HepG2 (cell line): Measurements from ENCODE around the gene PAQR5. TPM values are rescaled to one million over a fixed set of nuclear protein-coding genes. Genes with fewer than 3 reads are reported as not detected.

Experiments used
- HCFC1 ChIP-seq: fragments of 150-350 bp; IDR thresholded peaks from 2 replicates; pipeline ENCODE4 v1.6.1; 2014; ENCODE audit warnings: low read depth, low read length
- NR2F6 ChIP-seq, 2 experiments: IDR thresholded peaks; 2 replicates each; pipeline ENCODE4 v1.6.1; 2016; ENCODE audit warnings: antibody characterized with exemption in 1 of 2, mild to moderate bottlenecking in 1 of 2
- PAF1 ChIP-seq: IDR thresholded peaks from 2 replicates; pipeline ENCODE4 v1.6.1; 2016; ENCODE audit warnings: missing genetic modification reagents, missing compliant biosample characterization
- PATZ1 ChIP-seq: sonication (generic); formaldehyde crosslinking; IDR thresholded peaks from 2 replicates; pipeline ENCODE4 v1.4.0; 2020; ENCODE audit warnings: missing genetic modification reagents
- PAXIP1 ChIP-seq: sonication (generic); formaldehyde crosslinking; conservative IDR thresholded peaks from 2 replicates; pipeline ENCODE4 v1.4.0; 2020; ENCODE audit warnings: mild to moderate bottlenecking, missing genetic modification reagents, moderate library complexity
- RARA ChIP-seq: IDR thresholded peaks from 2 replicates; pipeline ENCODE4 v1.6.1; 2016; ENCODE audit warnings: missing genetic modification reagents, missing compliant biosample characterization
- SALL1 ChIP-seq: sonication (generic); formaldehyde crosslinking; IDR thresholded peaks from 2 replicates; pipeline ENCODE4 v1.8.0; 2022; ENCODE audit warnings: mild to moderate bottlenecking, missing genetic modification reagents
- SAP130 ChIP-seq: IDR thresholded peaks from 2 replicates; pipeline ENCODE4 v1.6.1; 2016; ENCODE audit warnings: low read depth
- SETDB1 ChIP-seq: sonication (generic); formaldehyde crosslinking; IDR thresholded peaks from 2 replicates; pipeline ENCODE4 v1.5.1; 2020; ENCODE audit warnings: missing genetic modification reagents, mild to moderate bottlenecking, borderline replicate concordance
- SIX4 ChIP-seq: sonication (generic); formaldehyde crosslinking; IDR thresholded peaks from 2 replicates; pipeline ENCODE4 v1.4.0; 2020; ENCODE audit warnings: missing genetic modification reagents
- SOX6 ChIP-seq, 2 experiments: fragments of 450-650 bp in 1 of 2; sonication (generic) in 1 of 2; formaldehyde crosslinking in 1 of 2; IDR thresholded peaks; 2 replicates each; pipeline versions ENCODE4 v1.4.0 to v1.6.1; 2017 to 2020; ENCODE audit warnings: antibody characterized with exemption in 1 of 2, mild to moderate bottlenecking in 1 of 2, missing genetic modification reagents in 1 of 2
- SP5 ChIP-seq: IDR thresholded peaks from 2 replicates; pipeline ENCODE4 v1.6.1; 2016; ENCODE audit warnings: low read depth, borderline replicate concordance
- THAP11 ChIP-seq: IDR thresholded peaks from 2 replicates; pipeline ENCODE4 v1.6.1; 2016; ENCODE audit warnings: missing biosample characterization, missing genetic modification reagents
- THRA ChIP-seq: sonication (generic); formaldehyde crosslinking; IDR thresholded peaks from 2 replicates; pipeline ENCODE4 v1.4.0; 2020; ENCODE audit warnings: missing genetic modification reagents, borderline replicate concordance
- ZNF468 ChIP-seq: sonication (generic); formaldehyde crosslinking; IDR thresholded peaks from 2 replicates; pipeline ENCODE4 v1.8.0; 2022; ENCODE audit warnings: mild to moderate bottlenecking, moderate library complexity, missing genetic modification reagents
- polyA plus RNA-seq, 8 experiments: library from polyadenylated mRNA; depleted of rRNA in 3 of 8; stranded (reverse) in 7 of 8; unstranded in 1 of 8; fragments of >200 nt; fragmentation: Illumina TruSeq in 4 of 8; extraction: Trizol in 4 of 8; gene quantifications; 2 replicates each; pipeline versions ENCODE4 v1.2.1 to v1.2.3, GENCODE V29; 2011 to 2016; ENCODE audit warnings: low read depth in 4 of 8, missing spikeins in 1 of 8, mixed read lengths in 1 of 8; ENCODE audit not compliant: insufficient read depth in 1 of 8
- total RNA-seq, 5 experiments: library from RNA; depleted of rRNA; stranded (reverse); fragments of >200 nt; fragmentation: Illumina TruSeq; extraction: Trizol; gene quantifications; 2 replicates each; pipeline ENCODE4 v1.2.3, GENCODE V29; 2016; ENCODE audit warnings: low read depth in 1 of 5
- TF ChIP-seq, protein P1 (sequence below): sonication (generic); formaldehyde crosslinking; conservative IDR thresholded peaks from 2 replicates; pipeline ENCODE4 v1.8.0; 2022; ENCODE audit warnings: missing genetic modification reagents
- TF ChIP-seq, protein P2 (sequence below): sonication (generic); formaldehyde crosslinking; IDR thresholded peaks from 2 replicates; pipeline ENCODE4 v1.4.0; 2020; ENCODE audit warnings: missing genetic modification reagents, mild to moderate bottlenecking, borderline replicate concordance

PAQR5 gene
- total and polyA plus RNA-seq, 2 of the 13 experiments (the other 11 are each of a cell fraction or from before 2014, with no cell fraction given): 0.53 to 1.3 TPM

- TF ChIP-seq, protein P1, sequence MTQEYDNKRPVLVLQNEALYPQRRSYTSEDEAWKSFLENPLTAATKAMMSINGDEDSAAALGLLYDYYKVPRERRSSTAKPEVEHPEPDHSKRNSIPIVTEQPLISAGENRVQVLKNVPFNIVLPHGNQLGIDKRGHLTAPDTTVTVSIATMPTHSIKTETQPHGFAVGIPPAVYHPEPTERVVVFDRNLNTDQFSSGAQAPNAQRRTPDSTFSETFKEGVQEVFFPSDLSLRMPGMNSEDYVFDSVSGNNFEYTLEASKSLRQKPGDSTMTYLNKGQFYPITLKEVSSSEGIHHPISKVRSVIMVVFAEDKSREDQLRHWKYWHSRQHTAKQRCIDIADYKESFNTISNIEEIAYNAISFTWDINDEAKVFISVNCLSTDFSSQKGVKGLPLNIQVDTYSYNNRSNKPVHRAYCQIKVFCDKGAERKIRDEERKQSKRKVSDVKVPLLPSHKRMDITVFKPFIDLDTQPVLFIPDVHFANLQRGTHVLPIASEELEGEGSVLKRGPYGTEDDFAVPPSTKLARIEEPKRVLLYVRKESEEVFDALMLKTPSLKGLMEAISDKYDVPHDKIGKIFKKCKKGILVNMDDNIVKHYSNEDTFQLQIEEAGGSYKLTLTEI (CRISPR knock-in tag): no peak
- TF ChIP-seq PATZ1 (CRISPR knock-in tag) (0 out of 2 replicates have a peak, but pooled peaks have one; percentile 11), SP5 (CRISPR knock-in tag) (no peak), SAP130 (CRISPR knock-in tag) (0 out of 2 replicates have a peak, but pooled peaks have one; percentile 9), PAXIP1 (0 out of 2 replicates have a peak, but pooled peaks have one; percentile 18), SOX6 (IDR thresholded peaks at IDR 0.05) (no peak), SOX6 (CRISPR knock-in tag; IDR thresholded peaks at IDR 0.05) (0 out of 2 replicates have a peak, but pooled peaks have one; percentile 17), RARA (CRISPR knock-in tag) (0 out of 2 replicates have a peak, but pooled peaks have one; percentile 12), THRA (peak; percentile 19; the same call in 1 of the 2 replicates), HCFC1 (no peak), NR2F6 (IDR thresholded peaks at IDR 0.05) (peak; percentile 86), NR2F6 (CRISPR knock-in tag; IDR thresholded peaks at IDR 0.05) (peak; percentile 82), ZNF468 (CRISPR knock-in tag) (no peak), PAF1 (CRISPR knock-in tag) (no peak), SIX4 (CRISPR knock-in tag) (peak; percentile 97), SALL1 (CRISPR knock-in tag) (peak; percentile 35; the same call in 1 of the 2 replicates), SETDB1 (CRISPR knock-in tag) (no peak), THAP11 (CRISPR knock-in tag) (0 out of 2 replicates have a peak, but pooled peaks have one; percentile 25)
- TF ChIP-seq, protein P2, sequence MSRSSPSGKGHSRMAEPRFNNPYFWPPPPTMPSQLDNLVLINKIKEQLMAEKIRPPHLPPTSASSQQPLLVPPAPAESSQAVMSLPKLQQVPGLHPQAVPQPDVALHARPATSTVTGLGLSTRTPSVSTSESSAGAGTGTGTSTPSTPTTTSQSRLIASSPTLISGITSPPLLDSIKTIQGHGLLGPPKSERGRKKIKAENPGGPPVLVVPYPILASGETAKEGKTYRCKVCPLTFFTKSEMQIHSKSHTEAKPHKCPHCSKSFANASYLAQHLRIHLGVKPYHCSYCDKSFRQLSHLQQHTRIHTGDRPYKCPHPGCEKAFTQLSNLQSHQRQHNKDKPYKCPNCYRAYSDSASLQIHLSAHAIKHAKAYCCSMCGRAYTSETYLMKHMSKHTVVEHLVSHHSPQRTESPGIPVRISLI (CRISPR knock-in tag): peak; percentile 90
Measured at GRCh38 chr15:69357773-69358771, 59.4 kb downstream of the PAQR5 start (continued).
